GM18907 (cell line): ENCODE data around the gene CAT.

ENCODE experiments used
- ATAC-seq: cut with Tn5 transposase; IDR thresholded peaks from one replicate; pipeline ENCODE4 v1.9.1; 2021; ENCODE audit warnings: mild to moderate bottlenecking, moderate library complexity; ENCODE audit not compliant: unreplicated experiment

CAT gene

DNA sequence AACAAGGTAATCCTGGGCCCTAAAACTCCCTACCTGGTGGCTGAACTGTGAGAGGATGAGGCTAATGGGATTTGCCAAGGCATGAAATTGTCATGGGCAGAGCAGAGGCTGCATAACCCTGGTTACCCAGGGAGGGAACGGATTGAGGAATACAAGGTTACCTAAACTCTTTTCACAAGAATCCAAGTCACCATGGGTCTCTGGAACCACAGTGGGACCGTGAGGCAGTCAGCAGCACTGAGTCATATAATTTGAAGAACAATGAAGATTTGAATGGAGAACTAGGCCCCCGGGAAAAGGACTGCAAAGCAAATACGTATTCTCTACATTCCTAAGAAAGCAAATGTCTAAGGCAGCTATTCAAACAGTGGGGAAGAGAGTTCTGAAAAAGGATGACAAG is 19.8 kb downstream of the CAT start:
- ATAC-seq, result no peak

DNA sequence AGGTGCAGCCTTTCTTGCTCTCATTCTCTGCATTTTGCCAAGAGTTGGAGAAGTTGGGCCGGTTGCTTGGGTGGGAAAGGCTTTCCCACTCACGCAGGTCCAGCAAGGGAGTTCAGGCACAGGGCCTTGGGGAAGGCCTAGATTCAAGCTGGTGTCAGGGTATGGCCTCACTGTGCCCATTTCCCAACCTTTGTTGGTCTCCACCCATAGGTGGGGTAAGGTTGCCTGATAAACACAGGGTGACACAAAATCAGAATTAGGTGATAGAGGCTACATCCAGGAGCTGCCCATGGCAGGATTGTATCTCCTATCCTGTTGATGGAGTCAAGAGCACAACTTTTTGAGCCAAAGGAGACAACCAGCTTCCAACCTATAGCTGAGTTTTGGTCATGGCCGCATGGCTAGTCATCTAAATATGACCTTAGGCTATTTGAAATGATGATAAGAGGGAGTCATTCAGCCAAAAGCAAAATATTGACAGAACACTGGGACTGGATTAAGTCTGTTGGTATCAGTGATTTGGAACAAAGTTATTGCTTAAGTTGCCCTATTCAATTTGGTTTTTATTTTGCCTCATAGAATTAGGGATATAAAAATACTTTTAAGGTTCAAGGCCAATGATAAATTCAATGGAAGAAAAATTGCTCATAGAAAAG is 20.9 kb downstream of the CAT start:
- ATAC-seq, result no peak

DNA sequence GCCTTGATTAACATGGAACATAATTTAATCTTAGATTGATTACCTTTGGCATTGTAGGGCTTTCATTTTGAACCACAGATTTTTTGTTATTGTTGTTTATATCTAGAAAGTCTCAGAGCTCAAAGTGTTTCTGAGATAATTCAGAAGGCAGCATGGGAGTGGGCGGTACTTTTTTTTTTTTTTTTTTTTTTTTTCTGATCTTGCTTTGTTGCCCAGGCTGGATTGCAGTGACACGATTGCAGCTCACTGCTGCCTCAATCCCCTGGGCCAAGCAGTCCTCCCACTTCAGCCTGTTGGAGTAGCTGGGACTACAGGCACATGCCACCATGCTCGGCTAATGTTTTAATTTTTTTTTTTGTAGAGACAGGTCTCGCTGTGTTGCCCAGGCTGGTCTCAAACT is 21.5 kb downstream of the CAT start:
- no peak for ATAC-seq

DNA sequence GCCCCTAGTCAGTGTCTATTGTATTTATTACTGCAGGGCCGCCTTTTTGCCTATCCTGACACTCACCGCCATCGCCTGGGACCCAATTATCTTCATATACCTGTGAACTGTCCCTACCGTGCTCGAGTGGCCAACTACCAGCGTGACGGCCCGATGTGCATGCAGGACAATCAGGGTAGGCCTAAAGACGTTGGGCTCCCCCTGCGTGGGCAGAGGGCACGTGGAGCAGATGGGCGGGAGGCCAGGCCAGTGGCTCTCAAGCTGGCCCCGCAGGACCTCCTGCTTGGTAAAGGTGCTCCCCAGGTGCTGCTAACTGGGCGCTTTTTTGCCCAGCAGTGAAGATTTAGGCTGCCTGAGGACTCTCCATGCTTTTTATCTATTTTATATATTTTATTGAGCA is 22.5 kb downstream of the CAT start:
- ATAC-seq, result no peak

DNA sequence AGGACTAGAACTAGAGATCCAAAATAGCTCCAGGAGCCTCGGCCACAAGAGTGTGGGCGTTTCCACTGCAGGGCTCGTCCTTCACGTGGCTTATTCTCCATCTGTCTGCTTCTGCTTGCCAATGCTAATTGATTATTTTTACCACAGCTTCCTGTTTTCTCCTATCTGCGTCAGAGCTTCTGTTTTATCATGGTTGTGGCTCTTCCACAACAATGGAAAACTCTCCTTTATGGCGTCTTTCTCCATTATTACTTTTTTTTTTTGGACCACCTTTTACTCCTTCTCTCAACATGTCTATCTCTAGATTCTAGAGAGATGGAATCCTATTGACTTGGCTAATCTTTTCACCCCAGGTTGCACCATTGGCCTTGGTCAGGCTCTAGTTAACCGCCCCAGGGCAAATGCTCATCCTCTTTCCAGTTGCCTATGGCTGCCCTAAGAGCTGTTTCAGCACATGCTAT is 25.9 kb downstream of the CAT start:
- ATAC-seq, result no peak

DNA sequence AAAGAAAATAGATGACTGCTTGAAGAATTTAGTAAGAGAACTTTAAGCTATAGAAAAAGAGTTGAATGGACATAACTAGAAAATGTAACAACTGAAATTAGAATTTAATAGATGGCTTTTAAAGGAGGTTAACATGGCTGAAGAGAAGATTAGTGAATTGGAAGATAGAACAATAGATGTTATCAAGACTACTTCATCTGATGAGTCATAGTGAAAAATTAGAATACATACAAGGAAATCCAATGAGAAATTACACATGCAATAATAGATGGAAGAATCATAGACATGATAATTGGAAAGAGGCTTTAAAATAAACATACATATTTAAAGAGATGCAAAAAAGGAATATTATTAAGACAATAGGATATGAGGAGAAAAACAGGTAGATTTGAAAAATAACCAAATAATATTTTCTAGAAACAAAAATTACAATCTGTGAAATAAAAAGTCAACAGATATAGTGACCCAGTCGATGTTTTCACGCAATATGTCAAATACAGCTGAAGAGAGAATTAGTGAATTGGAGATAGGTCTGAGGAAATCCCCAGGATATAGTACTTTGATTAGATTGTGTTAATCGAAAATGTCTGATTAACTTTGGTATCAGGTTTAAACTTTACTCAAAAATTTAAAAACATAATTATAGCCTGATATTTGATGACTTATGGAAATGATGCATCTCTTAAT is 28.2 kb downstream of the CAT start:
- no peak for ATAC-seq

DNA sequence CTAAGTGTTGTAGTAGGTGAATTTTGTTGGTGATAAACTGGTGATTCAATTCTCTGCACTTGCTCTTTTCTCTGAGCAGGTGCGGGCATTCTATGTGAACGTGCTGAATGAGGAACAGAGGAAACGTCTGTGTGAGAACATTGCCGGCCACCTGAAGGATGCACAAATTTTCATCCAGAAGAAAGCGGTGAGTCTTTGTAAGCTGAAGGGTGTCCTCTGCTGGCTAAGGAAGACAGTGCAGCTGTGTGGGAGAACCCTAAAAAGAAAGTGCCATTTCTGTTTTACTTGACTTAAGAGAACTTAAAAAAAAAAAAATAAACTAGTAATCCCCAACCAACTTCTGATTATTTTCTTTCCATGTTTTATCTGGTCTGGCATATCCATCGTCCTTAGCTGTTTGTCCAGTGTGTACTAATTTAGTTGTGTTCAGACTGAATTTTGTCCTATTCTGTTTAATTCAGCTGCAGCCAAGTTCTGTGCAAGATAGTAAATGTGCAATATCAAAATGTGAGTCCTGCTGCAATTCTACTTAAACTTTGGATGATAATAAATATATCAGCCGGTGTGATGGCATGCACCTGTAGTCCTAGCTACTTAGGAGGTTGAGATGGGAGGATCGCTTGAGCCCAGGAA is 29.6 kb downstream of the CAT start:
- no peak for ATAC-seq

DNA sequence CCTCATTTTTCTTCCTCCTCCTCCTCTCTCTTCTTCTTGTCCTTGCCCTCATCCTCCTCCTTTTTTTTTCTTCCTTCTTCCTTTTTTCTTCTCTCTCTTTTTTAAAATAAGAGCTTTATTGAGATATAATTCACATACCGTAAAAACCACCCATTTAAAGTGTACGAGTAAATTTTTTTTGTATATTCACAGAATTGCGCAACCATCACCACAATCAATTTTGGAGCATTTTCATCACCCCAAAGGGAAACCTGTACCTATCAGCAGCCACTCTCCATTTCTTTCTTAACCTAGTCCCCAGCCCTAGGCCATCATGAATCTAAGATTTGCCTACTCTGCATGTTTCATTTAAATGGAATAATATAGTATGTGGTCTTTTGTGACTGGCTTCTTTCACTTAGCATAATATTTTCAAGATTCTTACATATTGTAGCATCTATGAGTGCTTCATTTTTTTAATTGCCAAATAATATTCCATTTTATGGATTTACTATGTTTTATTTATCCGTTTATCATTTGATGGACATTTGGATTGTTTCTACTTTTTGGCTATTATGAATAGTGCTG is 35.0 kb downstream of the CAT start:
- no peak for ATAC-seq

DNA sequence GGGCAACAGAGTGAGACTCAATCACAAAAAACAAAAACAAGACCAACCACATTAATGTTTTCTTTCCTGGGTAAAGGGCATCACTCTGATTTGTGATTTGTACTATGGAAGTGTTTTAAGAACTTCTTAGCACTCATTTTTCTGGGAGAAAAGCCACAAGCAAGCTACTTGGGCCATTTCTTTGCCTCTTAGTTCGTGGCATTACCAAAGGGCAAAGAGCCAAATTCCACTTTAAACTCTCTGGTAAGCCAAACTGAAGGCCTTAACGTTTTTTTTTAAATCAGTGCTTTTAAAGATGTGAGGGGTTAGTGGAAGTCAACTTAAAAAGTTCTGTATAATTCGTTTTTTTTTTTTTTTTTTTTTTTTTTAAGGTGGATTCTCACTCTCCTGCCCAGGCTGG is 36.9 kb downstream of the CAT start:
- no peak for ATAC-seq

DNA sequence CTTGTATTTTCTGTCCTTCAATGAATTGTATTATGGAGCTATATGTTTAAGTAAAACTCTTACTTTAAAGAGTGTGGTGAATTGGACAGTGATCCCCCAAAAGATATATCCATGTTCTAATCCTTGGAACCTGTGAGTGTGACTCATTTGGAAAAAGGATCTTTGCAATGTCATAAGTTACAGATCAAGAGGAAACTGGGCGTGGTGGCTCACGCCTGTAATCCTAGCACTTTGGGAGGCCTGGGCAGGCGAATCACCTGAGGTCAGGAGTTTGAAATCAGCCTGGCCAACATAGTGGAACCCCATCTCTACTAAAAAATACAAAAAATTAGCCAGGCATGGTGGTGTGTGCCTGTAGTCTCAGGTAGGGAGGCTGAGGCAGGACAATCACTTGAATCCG is 38.1 kb downstream of the CAT start:
- no peak for ATAC-seq

DNA sequence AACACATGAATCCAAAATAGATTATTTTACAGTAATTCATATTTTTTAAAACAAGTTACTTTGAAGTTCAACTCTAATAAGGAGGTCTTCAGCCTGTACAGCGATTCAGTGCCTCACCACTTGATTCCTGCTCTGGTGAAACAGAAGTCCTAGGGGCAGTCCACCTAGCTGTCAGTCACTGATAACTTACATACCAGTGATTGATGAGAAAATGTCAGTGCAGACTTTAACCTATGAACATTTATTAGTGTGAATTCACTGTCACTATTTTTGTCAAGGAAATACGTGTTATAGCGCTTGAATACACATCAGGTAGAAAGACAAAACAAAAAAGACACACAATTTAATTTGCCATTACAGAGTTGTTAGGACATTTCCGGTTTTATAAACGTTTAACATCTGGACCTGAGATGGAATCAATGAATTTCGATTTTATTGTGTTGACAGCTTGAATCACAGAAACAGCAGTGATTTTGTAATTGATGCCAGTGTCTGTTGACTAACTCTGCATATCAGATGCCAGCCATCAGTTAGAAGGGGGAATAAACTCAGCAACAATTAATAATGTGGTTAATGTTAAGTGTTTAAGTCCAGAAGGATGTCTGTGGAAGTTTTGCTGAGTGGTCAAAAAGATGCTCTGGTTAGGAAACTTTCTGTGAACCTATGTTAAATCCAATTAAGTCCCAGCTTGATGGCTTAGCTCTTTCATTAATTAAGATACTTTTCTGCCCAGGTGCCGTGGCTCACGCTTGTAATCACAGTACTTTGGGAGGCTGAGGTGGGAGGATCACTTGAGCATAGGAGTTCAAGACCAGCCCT is 40.3 kb downstream of the CAT start:
- no peak for ATAC-seq

DNA sequence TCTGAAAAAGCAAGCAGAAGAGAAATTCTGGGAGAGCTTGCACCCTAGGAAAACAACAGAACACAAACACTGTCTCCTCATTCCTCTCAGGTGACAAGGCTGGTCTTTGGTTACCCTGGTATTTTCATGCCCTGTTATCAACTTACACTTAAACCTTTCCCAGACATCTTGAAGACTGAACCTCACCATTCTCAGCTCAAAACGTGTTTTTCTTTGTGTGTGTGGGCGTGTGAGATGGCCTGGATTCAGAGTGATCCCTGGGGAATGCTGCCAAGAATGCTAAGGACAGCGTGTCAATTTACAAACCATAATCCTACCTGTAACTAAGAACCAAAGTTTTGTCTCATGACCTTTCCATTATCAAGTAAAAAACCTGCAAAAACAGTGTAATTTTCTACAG is 41.6 kb downstream of the CAT start:
- ATAC-seq, result no peak

DNA sequence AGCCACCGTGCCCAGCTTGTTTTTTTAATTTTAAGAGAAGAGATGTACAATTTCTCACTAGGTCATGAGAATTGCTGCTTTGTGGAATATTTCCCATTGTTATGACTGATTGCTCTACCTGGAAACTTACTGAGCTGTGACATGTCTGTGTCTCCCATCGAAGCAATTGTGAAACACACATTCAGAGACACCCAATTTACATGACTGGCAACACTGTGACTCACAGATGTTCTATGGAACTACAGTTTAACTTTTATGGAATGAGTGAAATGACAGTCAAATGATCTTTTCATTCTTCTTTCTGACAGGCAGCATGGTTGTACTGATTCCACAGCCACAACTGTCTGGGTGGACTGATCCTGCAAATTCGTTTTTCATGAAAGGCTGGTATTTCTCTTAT is 42.6 kb downstream of the CAT start:
- no peak for ATAC-seq

DNA sequence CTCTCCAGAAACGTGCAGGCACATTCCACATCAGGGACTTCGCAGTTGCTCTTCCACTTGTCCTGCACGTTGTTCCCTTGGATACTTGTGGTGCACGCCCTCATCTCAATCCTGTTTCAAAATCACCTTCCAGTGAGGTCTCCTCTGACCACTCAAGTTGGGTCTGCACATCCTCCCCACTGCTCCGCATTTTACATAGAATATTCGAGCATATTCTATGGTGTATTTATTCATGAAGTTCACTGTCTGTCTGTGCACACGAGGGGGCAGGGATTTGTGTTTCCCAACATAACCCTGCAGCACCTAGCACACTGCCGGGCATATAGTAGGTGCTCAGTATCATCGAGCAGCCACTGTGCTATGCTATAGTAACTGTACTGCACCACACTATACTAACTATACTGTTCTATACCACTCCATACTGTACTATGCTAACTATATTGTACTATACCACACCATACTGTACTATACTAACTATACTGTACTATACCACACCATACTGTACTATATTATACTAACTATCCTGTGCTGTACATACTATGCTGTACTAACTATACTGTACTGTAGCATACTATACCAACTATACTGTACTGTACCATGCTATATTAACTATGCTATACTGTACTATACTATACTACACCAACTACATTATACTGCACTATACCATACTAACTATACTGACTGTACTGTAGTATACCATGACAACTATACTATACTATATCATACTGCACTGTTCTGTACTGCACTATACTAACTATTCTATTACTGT is 44.6 kb downstream of the CAT start:
- no peak for ATAC-seq

DNA sequence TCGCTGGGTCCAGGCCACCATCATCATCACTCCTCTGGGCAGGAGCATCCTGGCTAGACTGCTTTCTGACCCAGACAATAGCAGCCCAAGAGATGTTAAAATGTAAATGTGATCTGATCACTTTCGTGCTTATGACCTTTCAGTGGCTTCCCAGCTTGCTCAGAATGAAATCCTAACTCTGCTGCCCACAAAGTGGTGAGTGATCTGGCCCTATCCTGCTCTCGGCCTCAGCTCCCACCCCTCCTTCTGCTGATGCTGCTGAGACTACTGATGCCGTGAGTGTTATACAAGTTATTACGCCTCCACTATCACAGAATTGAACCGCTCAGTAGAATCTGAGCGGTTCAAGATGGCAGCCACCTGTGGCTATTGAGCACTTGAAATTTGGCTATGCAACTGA is 48.7 kb downstream of the CAT start:
- ATAC-seq, result no peak

DNA sequence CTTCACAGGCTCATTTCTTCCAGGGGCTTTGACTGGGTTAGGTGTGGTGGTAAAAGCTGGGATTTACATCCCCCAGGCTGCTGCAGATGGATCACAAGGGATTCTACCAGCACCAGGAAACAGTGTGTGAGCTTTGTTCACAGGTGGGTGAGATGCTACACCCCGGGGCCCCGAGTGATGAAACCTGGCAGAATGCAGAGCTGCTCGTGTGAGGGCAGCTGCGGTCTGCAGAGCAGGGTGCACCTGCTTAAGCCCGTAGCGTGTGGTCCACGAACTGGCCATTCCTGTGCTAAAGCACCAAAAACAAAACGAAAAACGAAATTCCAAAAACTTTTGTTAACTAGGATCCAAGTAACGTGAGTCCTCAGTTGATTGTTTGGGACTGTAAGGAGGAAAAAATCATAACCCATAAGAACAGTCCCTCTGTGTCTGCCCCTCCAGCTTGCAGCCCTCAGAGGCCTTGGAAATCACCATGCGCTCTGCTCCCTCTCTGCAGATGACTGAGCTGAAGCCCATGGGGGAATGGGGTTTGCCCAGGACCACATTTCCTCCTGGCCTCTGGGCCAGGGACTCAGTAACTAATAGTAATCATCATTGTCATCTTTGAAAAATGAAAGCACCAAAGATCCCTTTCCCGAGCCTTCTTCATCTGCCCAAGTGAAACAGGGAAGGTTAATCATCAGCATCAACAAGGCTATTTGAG is 50.3 kb downstream of the CAT start:
- ATAC-seq, result no peak

DNA sequence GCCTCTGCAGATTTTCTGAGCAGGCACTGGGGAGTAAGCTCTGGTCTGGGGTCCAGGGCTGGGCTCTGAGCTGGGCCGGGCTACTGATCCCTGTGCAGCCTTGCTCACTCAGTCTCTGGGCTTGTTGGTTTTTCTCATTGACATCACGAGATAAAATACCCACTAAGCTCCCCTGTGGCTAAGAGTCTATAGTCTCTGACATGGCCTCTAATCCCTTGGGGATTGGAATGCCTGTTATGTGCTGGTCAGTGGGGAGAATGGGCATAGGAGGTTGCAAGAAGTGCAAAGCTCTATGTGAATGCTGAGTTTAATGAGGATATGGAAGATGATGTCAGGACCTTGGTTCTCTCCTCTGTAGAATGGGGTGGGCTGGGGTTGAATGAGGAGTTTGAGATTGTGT is 51.6 kb downstream of the CAT start:
- no peak for ATAC-seq

DNA sequence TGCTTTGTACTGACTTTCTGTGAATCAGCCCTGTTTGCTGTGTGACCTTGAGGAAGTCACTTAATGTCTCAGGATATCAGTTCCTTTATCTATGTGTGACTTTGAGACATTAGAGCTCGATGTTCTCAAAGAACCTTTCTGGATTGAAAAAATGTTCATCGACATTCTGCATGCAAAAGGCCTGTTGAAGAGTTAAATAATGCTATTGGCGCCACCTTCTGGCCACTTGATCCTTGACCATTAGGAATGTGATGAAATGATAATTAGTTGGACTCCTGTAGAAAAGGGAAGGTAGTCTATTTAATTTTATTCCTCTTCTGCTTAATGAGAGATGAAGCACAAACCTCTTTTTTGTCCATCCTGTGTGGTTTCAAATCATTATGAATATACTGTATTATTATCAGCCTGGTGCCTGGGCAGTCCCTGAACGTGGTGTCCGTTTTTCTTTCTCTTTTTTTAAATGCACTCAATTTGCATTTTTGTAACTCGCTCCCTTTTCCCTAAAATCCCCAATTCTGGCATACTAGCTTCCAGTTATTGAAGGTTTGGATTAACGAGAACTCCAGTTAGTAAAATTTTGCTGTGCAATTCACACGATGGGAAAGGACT is 54.2 kb downstream of the CAT start:
- ATAC-seq, result no peak

DNA sequence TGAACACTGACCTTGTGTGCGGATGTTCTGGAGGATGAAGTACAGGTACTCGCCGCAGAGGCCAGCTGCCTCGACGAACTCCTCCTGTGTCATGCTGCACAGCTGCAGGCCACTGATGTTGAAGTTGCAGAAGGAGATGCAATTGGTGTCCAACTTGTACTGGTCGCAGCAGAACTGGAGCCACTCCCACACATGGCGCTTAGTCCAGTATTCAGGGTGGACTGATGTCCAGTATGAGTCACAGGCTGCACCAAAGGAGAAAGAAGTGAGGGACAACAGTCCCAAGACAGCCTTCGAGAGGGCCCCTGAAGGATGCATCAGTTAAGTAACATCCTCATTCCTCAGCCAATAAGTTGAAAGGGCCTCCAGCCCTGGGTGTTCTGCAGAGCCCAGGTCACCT is 54.7 kb downstream of the CAT start:
- no peak for ATAC-seq
